Ectodermal cell (in vitro differentiated cells): ENCODE measurements around the gene CC2D1A.

Experiments
- H3K27ac ChIP-seq: 2 replicates; pipeline ENCODE4 v1.7.0; 2013; ENCODE audit warnings: mild to moderate bottlenecking, low read depth, low read length; ENCODE audit not compliant: insufficient read depth, poor library complexity, severe bottlenecking
- H3K27me3 ChIP-seq: 2 replicates; pipeline ENCODE4 v1.7.0; 2013; ENCODE audit warnings: mild to moderate bottlenecking, low read length; ENCODE audit not compliant: insufficient read depth, control insufficient read depth, poor library complexity, severe bottlenecking
- H3K36me3 ChIP-seq: one replicate; pipeline ENCODE4 v1.7.0; 2013; ENCODE audit warnings: low read length; ENCODE audit not compliant: control insufficient read depth, insufficient read depth
- H3K4me1 ChIP-seq: one replicate; pipeline ENCODE4 v1.7.0; 2013; ENCODE audit warnings: low read length; ENCODE audit not compliant: control insufficient read depth, insufficient read depth
- H3K4me3 ChIP-seq: 2 replicates; pipeline ENCODE4 v1.7.0; 2013; ENCODE audit warnings: low read depth, low read length, control low read depth; ENCODE audit not compliant: insufficient read depth
- H3K9me3 ChIP-seq: 2 replicates; pipeline ENCODE4 v1.7.0; 2013; ENCODE audit warnings: mild to moderate bottlenecking, low read length, moderate library complexity; ENCODE audit not compliant: control insufficient read depth
- WGBS, 2 experiments: methylation state at CpG; one replicate each; pipeline ENCODE4 v1.1.7; 2013; ENCODE audit warnings: missing lambda C conversion rate in 2 of 2; 5-methylcytosine and 5-hydroxymethylcytosine counted together

Gene CC2D1A

GRCh38 chr19:13887018-13887436 is 19.0 kb upstream of the CC2D1A start:
- no peaks in the 10 kb centered on the region for H3K9me3 ChIP-seq
- WGBS, 2 experiments, result 77 to 78% methylated on average over 16 of the region's 16 CpGs
- H3K4me1 ChIP-seq, result peaks cover 5% of the 10 kb centered on the region
- no peaks in the 10 kb centered on the region for H3K36me3 ChIP-seq
- H3K4me3 ChIP-seq, result no peak overlapping the region
- H3K27ac ChIP-seq, result no peak overlapping the region
- no peaks in the 10 kb centered on the region for H3K27me3 ChIP-seq

GRCh38 chr19:13887517-13887916 is 18.5 kb upstream of the CC2D1A start:
- H3K4me1 ChIP-seq, result no peaks in the 10 kb centered on the region
- no peaks in the 10 kb centered on the region for H3K27me3 ChIP-seq
- WGBS, 2 experiments, result 82 to 84% methylated on average over 5 of the region's 5 CpGs
- H3K9me3 ChIP-seq, result no peaks in the 10 kb centered on the region
- H3K4me3 ChIP-seq, result no peak overlapping the region
- H3K27ac ChIP-seq, result no peak overlapping the region
- no peaks in the 10 kb centered on the region for H3K36me3 ChIP-seq

DNA sequence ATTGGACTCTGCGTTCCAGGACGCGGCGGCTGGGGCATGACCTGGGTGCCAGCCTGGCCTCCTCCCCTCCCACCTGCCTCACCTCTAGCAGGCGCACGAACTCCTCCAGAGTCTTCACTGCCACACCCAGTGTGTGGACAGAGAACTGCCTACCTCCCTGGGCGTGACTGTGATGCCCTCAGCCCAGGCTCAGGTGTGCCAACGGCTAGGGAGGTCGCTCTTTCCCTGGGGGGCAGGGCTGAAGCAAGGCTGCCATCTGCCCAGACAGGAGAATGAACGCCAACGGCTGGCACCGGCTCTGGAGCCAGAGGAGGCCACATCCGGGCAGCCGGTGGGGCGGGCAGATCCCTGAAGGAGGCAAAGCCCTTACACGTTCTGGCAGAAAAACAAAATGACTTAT is 17.7 kb upstream of the CC2D1A start:
- H3K4me3 ChIP-seq, result no peak overlapping the region
- no peak overlapping the region for H3K27ac ChIP-seq
- no peaks in the 10 kb centered on the region for H3K9me3 ChIP-seq
- no peaks in the 10 kb centered on the region for H3K36me3 ChIP-seq
- no peaks in the 10 kb centered on the region for H3K4me1 ChIP-seq
- no peaks in the 10 kb centered on the region for H3K27me3 ChIP-seq
- WGBS, 2 experiments, result 90% methylated on average over 16 of the region's 16 CpGs

DNA sequence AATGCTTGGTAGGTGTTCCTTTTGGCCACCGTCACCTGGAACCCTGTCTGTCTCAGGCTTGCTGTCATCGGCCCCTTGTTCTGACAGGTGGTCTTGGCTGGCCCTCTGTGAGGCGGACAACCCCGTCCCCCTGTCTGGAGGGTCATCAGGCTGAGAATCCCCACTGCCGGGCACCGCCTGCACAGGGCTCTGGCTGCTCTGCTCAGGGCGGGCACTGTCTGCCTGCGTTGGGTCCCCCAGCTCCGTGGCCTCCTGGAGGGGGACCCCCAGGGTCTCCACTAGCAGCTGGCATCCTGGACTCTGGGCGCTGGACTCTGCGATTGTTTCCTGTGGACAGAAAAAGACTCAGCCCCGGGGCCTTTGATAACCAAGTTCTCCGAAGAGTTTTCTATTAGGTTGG is 15.9 kb upstream of the CC2D1A start:
- H3K9me3 ChIP-seq, result no peaks in the 10 kb centered on the region
- no peak overlapping the region for H3K27ac ChIP-seq
- H3K27me3 ChIP-seq, result no peaks in the 10 kb centered on the region
- WGBS, 2 experiments, result 92 to 94% methylated on average over 13 of the region's 13 CpGs
- no peaks in the 10 kb centered on the region for H3K4me1 ChIP-seq
- H3K4me3 ChIP-seq, result no peak overlapping the region
- H3K36me3 ChIP-seq, result no peaks in the 10 kb centered on the region

DNA sequence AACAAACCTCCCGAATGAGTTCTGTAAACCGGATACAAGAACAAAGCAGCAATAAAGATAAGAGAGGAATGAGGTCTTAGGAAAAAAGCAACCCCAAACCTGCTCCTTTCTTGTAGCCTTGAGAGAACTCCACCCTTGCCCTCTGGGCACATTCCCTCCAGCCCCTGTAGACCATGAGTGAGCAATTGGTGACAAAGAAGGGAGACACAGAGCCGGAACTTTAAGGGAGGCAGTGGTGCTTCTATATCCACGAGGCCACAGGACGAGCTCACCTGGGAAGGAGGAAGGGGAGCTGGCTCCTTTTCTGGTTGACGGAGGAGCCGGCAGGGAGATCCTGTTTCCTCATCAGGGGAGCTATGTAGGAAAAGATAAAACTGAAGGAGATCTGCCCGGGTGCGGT is 13.1 kb upstream of the CC2D1A start:
- no peaks in the 10 kb centered on the region for H3K4me1 ChIP-seq
- WGBS, 2 experiments, result 87 to 88% methylated on average over 9 of the region's 9 CpGs
- H3K27me3 ChIP-seq, result no peaks in the 10 kb centered on the region
- H3K4me3 ChIP-seq, result no peak overlapping the region
- no peak overlapping the region for H3K27ac ChIP-seq
- no peaks in the 10 kb centered on the region for H3K36me3 ChIP-seq
- H3K9me3 ChIP-seq, result no peaks in the 10 kb centered on the region

- 86 to 93% methylated on average over 4 of the region's 5 CpGs for WGBS, 2 experiments
- no peak overlapping the region for H3K4me3 ChIP-seq
- no peaks in the 10 kb centered on the region for H3K9me3 ChIP-seq
- no peaks in the 10 kb centered on the region for H3K27me3 ChIP-seq
- H3K4me1 ChIP-seq, result no peaks in the 10 kb centered on the region
- no peaks in the 10 kb centered on the region for H3K36me3 ChIP-seq
- H3K27ac ChIP-seq, result no peak overlapping the region
These were observed 11.4 kb upstream of the CC2D1A start for GRCh38 chr19:13894552-13894951.

GRCh38 chr19:13896227-13896626 is 9.8 kb upstream of the CC2D1A start:
- no peaks in the 10 kb centered on the region for H3K36me3 ChIP-seq
- no CpG with 5 or more reads among the region's 2 CpGs for WGBS, 2 experiments
- no peaks in the 10 kb centered on the region for H3K4me1 ChIP-seq
- H3K9me3 ChIP-seq, result no peaks in the 10 kb centered on the region
- H3K27ac ChIP-seq, result no peak overlapping the region
- H3K4me3 ChIP-seq, result no peak overlapping the region
- H3K27me3 ChIP-seq, result no peaks in the 10 kb centered on the region

DNA sequence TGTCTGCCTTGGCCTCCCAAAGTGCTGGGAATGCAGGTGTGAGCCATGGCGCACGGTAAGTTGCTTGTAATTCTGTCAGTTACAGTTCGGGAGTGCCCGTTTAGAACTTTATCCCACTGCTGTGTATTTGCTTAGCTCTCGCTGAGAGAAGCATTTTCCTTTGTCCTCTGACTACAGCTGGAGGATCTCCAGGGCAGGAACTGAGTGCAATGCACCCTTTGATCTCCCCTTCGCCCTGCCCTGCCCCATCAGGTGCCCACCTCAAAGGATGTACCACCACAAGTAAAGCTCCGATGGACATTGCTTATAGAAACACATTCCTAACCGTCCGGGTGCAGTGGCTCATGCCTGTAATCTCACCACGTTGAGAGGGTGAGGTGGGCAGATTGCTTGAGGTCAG is 6.6 kb upstream of the CC2D1A start:
- 83 to 85% methylated on average over 10 of the region's 10 CpGs for WGBS, 2 experiments
- H3K9me3 ChIP-seq, result no peaks in the 10 kb centered on the region
- H3K36me3 ChIP-seq, result no peaks in the 10 kb centered on the region
- H3K27ac ChIP-seq, result no peak overlapping the region
- no peaks in the 10 kb centered on the region for H3K4me1 ChIP-seq
- H3K27me3 ChIP-seq, result no peaks in the 10 kb centered on the region
- H3K4me3 ChIP-seq, result no peak overlapping the region

DNA sequence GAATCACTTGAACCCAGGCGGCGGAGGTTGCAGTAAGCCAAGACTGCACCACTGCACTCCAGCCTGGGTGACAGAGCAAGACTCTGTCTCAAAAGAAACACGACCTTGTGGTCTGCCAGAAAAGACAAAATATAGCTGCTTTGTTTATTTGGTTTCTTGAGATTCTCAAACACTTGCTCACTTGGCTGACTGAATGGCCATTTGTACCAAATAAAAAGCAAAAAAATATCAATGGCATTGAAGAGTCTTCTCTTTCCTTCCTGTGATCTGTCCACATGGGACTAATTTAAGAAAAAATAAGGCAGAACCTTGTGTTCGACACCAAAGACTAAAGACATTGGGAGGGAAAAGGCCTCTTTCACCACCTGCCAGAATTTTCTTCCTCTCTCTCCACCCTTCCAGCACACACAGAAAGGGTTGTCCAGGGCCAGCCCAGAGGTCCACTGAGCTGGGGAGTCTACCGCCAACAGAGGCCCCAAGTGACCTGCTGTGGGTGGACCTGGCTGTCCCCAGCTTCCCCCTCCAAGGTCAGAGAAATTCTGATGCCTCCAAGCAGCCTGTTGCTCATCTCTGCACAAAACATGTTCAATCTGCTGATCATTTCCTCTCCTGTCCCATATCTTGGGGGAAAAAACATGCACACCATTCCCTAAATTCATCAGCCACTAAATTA is 6.0 kb upstream of the CC2D1A start:
- H3K4me1 ChIP-seq, result no peaks in the 10 kb centered on the region
- WGBS, 2 experiments, result 79 to 82% methylated on average over 5 of the region's 5 CpGs

GRCh38 chr19:13902993-13903555 is 2.9 kb upstream of the CC2D1A start:
- Histone ChIP-seq H3K27ac (no peak overlapping the region), H3K36me3 (no peaks in the 10 kb centered on the region), H3K9me3 (no peaks in the 10 kb centered on the region), H3K4me1 (no peaks in the 10 kb centered on the region), H3K27me3 (peaks cover 9% of the 10 kb centered on the region), H3K4me3 (no peak overlapping the region)
- WGBS, 2 experiments, result 81 to 83% methylated on average over 4 of the region's 4 CpGs

More for the DNA sequence above, 6.0 kb upstream of the CC2D1A start:
- Histone ChIP-seq H3K27me3 (peaks cover 4% of the 10 kb centered on the region), H3K9me3 (no peaks in the 10 kb centered on the region), H3K4me3 (no peak overlapping the region), H3K27ac (no peak overlapping the region), H3K36me3 (no peaks in the 10 kb centered on the region)
